Liver (tissue), 9 donors: ENCODE results near the gene VPS39. TPM values are rescaled to one million over a fixed set of nuclear protein-coding genes. Genes with fewer than 3 reads are reported as not detected.

Experiments
- DNase-seq: peaks from one replicate; pipeline ENCODE4 v3.0.0-alpha.2; 2017; ENCODE audit warnings: low spot score
- H3K27ac ChIP-seq, 2 donors: one replicate each; pipeline ENCODE4 v1.7.0; 2013; ENCODE audit warnings: inconsistent platforms in 2 of 2, low read length in 2 of 2, control low read depth in 1 of 2, low read depth in 1 of 2, mild to moderate bottlenecking in 1 of 2
- H3K27me3 ChIP-seq, 4 donors: one replicate each; pipeline versions ENCODE4 v1.6.1 to v1.7.0; 2013; ENCODE audit warnings: low read length in 3 of 4, inconsistent platforms in 1 of 4, mild to moderate bottlenecking in 1 of 4, moderate library complexity in 1 of 4; ENCODE audit not compliant: control insufficient read depth in 4 of 4, insufficient read depth in 4 of 4
- H3K36me3 ChIP-seq, 4 donors: one replicate each; pipeline versions ENCODE4 v1.6.1 to v1.7.0; 2013; ENCODE audit warnings: low read length in 3 of 4, mild to moderate bottlenecking in 3 of 4, low read depth in 1 of 4, moderate library complexity in 1 of 4; ENCODE audit not compliant: control insufficient read depth in 4 of 4, insufficient read depth in 3 of 4
- H3K4me1 ChIP-seq, 4 donors: one replicate each; pipeline versions ENCODE4 v1.6.1 to v1.7.0; 2013; ENCODE audit warnings: low read length in 3 of 4, mild to moderate bottlenecking in 3 of 4, moderate library complexity in 1 of 4; ENCODE audit not compliant: control insufficient read depth in 4 of 4, insufficient read depth in 4 of 4
- H3K4me3 ChIP-seq, 3 donors: one replicate each; pipeline versions ENCODE4 v1.6.1 to v1.7.0; 2013; ENCODE audit warnings: low read length in 3 of 3, control low read depth in 1 of 3, low read depth in 1 of 3, mild to moderate bottlenecking in 1 of 3
- H3K9ac ChIP-seq, 2 donors: one replicate each; pipeline ENCODE4 v1.7.0; 2013; ENCODE audit warnings: low read length in 2 of 2, mild to moderate bottlenecking in 2 of 2, moderate library complexity in 2 of 2, control low read depth in 1 of 2, low read depth in 1 of 2
- H3K9me3 ChIP-seq, 4 donors: one replicate each; pipeline versions ENCODE4 v1.6.1 to v1.7.0; 2013; ENCODE audit warnings: low read length in 3 of 4; ENCODE audit not compliant: control insufficient read depth in 4 of 4
- EGR1 ChIP-seq, 2 donors: IDR thresholded peaks; 2 replicates each; pipeline ENCODE4 v1.6.1; 2016 to 2018; ENCODE audit warnings: antibody characterized with exemption in 2 of 2, low read depth in 2 of 2
- FOXA1 ChIP-seq: IDR thresholded peaks from 2 replicates; pipeline ENCODE4 v1.6.1; 2016; ENCODE audit warnings: antibody characterized with exemption
- FOXA2 ChIP-seq: IDR thresholded peaks from 2 replicates; pipeline ENCODE4 v1.6.1; 2016; ENCODE audit warnings: antibody characterized with exemption
- GABPA ChIP-seq, 2 donors: IDR thresholded peaks in 1 of 2; conservative IDR thresholded peaks in 1 of 2; 2 replicates each; pipeline ENCODE4 v1.6.1; 2016; ENCODE audit warnings: antibody characterized with exemption in 2 of 2, mild to moderate bottlenecking in 1 of 2, moderate library complexity in 1 of 2
- HNF4A ChIP-seq, 2 donors: conservative IDR thresholded peaks; 2 replicates each; pipeline ENCODE4 v1.6.1; 2016; ENCODE audit warnings: antibody characterized with exemption in 2 of 2, mild to moderate bottlenecking in 2 of 2
- HNF4G ChIP-seq: IDR thresholded peaks from 2 replicates; pipeline ENCODE4 v1.6.1; 2016; ENCODE audit warnings: antibody characterized with exemption
- JUND ChIP-seq, 2 donors: IDR thresholded peaks; 2 replicates each; pipeline ENCODE4 v1.6.1; 2016; ENCODE audit warnings: antibody characterized with exemption in 2 of 2
- MAX ChIP-seq: IDR thresholded peaks from 2 replicates; pipeline ENCODE4 v1.6.1; 2016; ENCODE audit warnings: antibody characterized with exemption
- NR2F2 ChIP-seq: IDR thresholded peaks from 2 replicates; pipeline ENCODE4 v1.6.1; 2016; ENCODE audit warnings: antibody characterized with exemption
- RAD21 ChIP-seq, 2 donors: IDR thresholded peaks; 2 replicates each; pipeline ENCODE4 v1.6.1; 2016; ENCODE audit warnings: antibody characterized with exemption in 2 of 2, mild to moderate bottlenecking in 2 of 2
- REST ChIP-seq: IDR thresholded peaks from 2 replicates; pipeline ENCODE4 v1.6.1; 2016; ENCODE audit warnings: antibody characterized with exemption, mild to moderate bottlenecking
- RXRA ChIP-seq, 2 donors: IDR thresholded peaks; 2 replicates each; pipeline ENCODE4 v1.6.1; 2017 to 2018; ENCODE audit warnings: antibody characterized with exemption in 2 of 2, mild to moderate bottlenecking in 1 of 2
- SP1 ChIP-seq: IDR thresholded peaks from 2 replicates; pipeline ENCODE4 v1.6.1; 2018; ENCODE audit warnings: antibody characterized with exemption, mild to moderate bottlenecking
- TAF1 ChIP-seq: conservative IDR thresholded peaks from 2 replicates; pipeline ENCODE4 v1.6.1; 2016; ENCODE audit warnings: antibody characterized with exemption, mild to moderate bottlenecking
- YY1 ChIP-seq: IDR thresholded peaks from 2 replicates; pipeline ENCODE4 v1.6.1; 2016; ENCODE audit warnings: antibody characterized with exemption, mild to moderate bottlenecking
- WGBS: extraction: QIAGEN DNeasy Blood & Tissue Kit; methylation state at CpG from one replicate; pipeline ENCODE4 v1.1.7; 2013; 5-methylcytosine and 5-hydroxymethylcytosine counted together
- polyA plus RNA-seq, 2 donors: library from polyadenylated mRNA; stranded (reverse) in 1 of 2; unstranded in 1 of 2; fragments of 200-250 nt in 1 of 2; fragments of >200 nt in 1 of 2; fragmentation: Nextera tagmentation in 1 of 2; extraction: Ambion mirVana in 1 of 2; gene quantifications; one replicate each; pipeline versions ENCODE4 v1.2.1 to v1.2.3, GENCODE V29; 2013 to 2015
- total RNA-seq, 2 donors: library from RNA; depleted of rRNA; stranded (reverse); fragments of >200 nt; gene quantifications; one replicate each; pipeline ENCODE4 v1.2.3, GENCODE V29; 2014
- TF ChIP-seq, protein P1 (sequence below): fragments of 150-350 bp; IDR thresholded peaks from 2 replicates; pipeline ENCODE4 v1.5.1; 2017; ENCODE audit warnings: improper control_type of control experiment, low read depth, low read length; ENCODE audit not compliant: missing input control
- TF ChIP-seq, protein P2 (sequence below): IDR thresholded peaks from 2 replicates; pipeline ENCODE4 v1.6.1; 2016; ENCODE audit warnings: antibody characterized with exemption
- TF ChIP-seq, protein P3 (sequence below): IDR thresholded peaks from 2 replicates; pipeline ENCODE4 v1.6.1; 2016; ENCODE audit warnings: antibody characterized with exemption
- donor health status: healthy.
- donor health status: healthy.
- donor health status: healthy.
- donor health status: healthy.
- donor health status: healthy.

The VPS39 gene
- total and polyA plus RNA-seq, 4 donors = 11.1 to 41.2 (median 16.8) TPM

GRCh38 chr15:42194513-42194912, 13.6 kb downstream of the VPS39 start:
- DNase-seq = no peak
- WGBS = 77% methylated on average over 5 of the region's 5 CpGs

DNA sequence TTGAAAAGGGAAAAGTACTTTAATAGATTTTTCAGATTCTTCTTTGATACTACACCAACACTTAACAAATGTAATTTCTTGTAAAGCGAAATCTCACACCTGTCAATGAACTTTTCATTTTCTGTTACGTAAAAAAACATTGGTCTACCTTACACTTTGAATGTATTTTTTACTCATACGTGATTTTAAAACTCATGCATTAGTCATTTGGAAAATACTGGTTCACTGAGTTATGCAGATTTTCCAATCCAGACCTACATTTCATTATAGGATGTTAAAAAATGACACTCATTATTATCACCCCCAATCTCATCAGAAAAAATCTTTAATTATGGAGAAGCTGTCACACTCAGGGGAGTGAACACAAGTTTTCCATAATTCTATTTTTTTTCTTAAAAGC, 14.7 kb downstream of the VPS39 start:
- Histone ChIP-seq H3K4me1 (peaks cover 0 to 3% (median 0%) of the 10 kb centered on the region in 4 donors), H3K36me3 (peaks cover 7 to 24% (median 20%) of the 10 kb centered on the region in 4 donors), H3K9me3 (no peaks in the 10 kb centered on the region), H3K27me3 (no peaks in the 10 kb centered on the region), H3K9ac (no peak overlapping the region), H3K4me3 (no peak overlapping the region), H3K27ac (no peak overlapping the region)
- WGBS = 95% methylated on average over 3 of the region's 3 CpGs
- TF ChIP-seq FOXA2 = no peak
- TF ChIP-seq YY1 = no peak
- no peak for TF ChIP-seq RAD21 (IDR thresholded peaks at IDR 0.05)
- TF ChIP-seq, protein P1, sequence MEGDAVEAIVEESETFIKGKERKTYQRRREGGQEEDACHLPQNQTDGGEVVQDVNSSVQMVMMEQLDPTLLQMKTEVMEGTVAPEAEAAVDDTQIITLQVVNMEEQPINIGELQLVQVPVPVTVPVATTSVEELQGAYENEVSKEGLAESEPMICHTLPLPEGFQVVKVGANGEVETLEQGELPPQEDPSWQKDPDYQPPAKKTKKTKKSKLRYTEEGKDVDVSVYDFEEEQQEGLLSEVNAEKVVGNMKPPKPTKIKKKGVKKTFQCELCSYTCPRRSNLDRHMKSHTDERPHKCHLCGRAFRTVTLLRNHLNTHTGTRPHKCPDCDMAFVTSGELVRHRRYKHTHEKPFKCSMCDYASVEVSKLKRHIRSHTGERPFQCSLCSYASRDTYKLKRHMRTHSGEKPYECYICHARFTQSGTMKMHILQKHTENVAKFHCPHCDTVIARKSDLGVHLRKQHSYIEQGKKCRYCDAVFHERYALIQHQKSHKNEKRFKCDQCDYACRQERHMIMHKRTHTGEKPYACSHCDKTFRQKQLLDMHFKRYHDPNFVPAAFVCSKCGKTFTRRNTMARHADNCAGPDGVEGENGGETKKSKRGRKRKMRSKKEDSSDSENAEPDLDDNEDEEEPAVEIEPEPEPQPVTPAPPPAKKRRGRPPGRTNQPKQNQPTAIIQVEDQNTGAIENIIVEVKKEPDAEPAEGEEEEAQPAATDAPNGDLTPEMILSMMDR = no peak
- TF ChIP-seq SP1 = no peak
- no peak for TF ChIP-seq FOXA1
- TF ChIP-seq, protein P2, sequence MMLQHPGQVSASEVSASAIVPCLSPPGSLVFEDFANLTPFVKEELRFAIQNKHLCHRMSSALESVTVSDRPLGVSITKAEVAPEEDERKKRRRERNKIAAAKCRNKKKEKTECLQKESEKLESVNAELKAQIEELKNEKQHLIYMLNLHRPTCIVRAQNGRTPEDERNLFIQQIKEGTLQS = no peak
- TF ChIP-seq EGR1 (IDR thresholded peaks at IDR 0.05; ENCODE audit: low read depth in 2 of 2) = no peak
- TF ChIP-seq HNF4A (conservative IDR thresholded peaks at IDR 0.05) = no peak
- TF ChIP-seq, protein P3, sequence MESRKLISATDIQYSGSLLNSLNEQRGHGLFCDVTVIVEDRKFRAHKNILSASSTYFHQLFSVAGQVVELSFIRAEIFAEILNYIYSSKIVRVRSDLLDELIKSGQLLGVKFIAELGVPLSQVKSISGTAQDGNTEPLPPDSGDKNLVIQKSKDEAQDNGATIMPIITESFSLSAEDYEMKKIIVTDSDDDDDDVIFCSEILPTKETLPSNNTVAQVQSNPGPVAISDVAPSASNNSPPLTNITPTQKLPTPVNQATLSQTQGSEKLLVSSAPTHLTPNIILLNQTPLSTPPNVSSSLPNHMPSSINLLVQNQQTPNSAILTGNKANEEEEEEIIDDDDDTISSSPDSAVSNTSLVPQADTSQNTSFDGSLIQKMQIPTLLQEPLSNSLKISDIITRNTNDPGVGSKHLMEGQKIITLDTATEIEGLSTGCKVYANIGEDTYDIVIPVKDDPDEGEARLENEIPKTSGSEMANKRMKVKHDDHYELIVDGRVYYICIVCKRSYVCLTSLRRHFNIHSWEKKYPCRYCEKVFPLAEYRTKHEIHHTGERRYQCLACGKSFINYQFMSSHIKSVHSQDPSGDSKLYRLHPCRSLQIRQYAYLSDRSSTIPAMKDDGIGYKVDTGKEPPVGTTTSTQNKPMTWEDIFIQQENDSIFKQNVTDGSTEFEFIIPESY = no peak
- no peak for TF ChIP-seq RXRA (IDR thresholded peaks at IDR 0.05)
- TF ChIP-seq JUND (IDR thresholded peaks at IDR 0.05) = no peak
- no peak for TF ChIP-seq NR2F2
- TF ChIP-seq REST = no peak
- no peak for TF ChIP-seq HNF4G
- no peak for TF ChIP-seq TAF1
- TF ChIP-seq GABPA (IDR thresholded peaks at IDR 0.05 in 1 of 2, conservative IDR thresholded peaks at IDR 0.05 in 1 of 2) = no peak
- TF ChIP-seq MAX = no peak
- no peak for DNase-seq

More at GRCh38 chr15:42194513-42194912, 13.6 kb downstream of the VPS39 start:
- TF ChIP-seq JUND (IDR thresholded peaks at IDR 0.05) (peak; percentile 66 to 76), HNF4A (conservative IDR thresholded peaks at IDR 0.05) (peak in 1 of 2 donors; percentile 12), SP1 (no peak)
- TF ChIP-seq, protein P2 = no peak
- Histone ChIP-seq H3K4me1 (no peaks in the 10 kb centered on the region), H3K27me3 (no peaks in the 10 kb centered on the region), H3K9ac (no peak overlapping the region), H3K36me3 (peaks cover 6 to 29% (median 21%) of the 10 kb centered on the region in 4 donors), H3K4me3 (no peak overlapping the region), H3K9me3 (no peaks in the 10 kb centered on the region), H3K27ac (no peak overlapping the region)
